ENCODE data around the gene STH.

GRCh38 chr17:46045639-46046038 lies 46.6 kb downstream of the STH start:
- TF ChIP-seq CTCF (IDR thresholded peaks at IDR 0.05), result no peak
- no peak for TF ChIP-seq POLR2A (IDR thresholded peaks at IDR 0.05)
- TF ChIP-seq POLR2AphosphoS5 (IDR thresholded peaks at IDR 0.05), result no peak

All from breast epithelium (tissue), 3 donors.